ENCODE data around the gene TPRA1.

Gene TPRA1

DNA sequence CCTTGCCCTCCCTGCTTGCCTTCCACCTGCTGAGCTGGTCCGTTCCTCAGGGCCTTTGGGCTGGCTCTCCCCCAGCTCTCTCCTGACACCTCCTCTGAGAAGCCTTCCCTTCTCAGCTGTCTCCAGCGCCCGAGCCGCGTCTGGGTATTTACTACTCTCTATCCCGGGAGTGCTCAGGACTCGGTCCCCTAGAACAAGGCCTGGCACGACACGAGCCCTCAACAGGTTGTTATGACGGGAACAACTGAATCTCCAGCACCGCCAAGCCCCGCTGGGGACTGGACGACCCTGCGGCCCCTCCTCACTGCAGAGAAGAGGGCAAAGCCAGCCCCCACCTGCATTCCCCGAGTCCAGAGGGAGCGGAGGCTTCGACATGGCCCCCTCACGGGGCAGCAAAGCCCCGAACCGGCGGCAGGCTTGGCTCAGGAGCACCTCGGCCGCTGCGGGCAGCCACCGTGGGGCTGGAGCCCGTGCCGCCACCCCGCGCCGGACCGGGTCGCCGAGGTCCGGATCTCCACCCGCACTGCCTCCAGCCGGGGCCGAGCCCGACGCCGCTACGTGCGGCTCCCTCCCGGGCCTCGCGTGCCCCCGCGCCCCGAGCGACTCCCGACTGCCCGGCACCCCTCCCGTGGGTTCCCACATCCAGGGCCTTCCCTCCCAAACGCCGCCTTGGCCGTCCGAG, 792 bp downstream of the TPRA1 start:
- DNase-seq = peak in 2 of 14 donors; percentile 53 to 56

DNA sequence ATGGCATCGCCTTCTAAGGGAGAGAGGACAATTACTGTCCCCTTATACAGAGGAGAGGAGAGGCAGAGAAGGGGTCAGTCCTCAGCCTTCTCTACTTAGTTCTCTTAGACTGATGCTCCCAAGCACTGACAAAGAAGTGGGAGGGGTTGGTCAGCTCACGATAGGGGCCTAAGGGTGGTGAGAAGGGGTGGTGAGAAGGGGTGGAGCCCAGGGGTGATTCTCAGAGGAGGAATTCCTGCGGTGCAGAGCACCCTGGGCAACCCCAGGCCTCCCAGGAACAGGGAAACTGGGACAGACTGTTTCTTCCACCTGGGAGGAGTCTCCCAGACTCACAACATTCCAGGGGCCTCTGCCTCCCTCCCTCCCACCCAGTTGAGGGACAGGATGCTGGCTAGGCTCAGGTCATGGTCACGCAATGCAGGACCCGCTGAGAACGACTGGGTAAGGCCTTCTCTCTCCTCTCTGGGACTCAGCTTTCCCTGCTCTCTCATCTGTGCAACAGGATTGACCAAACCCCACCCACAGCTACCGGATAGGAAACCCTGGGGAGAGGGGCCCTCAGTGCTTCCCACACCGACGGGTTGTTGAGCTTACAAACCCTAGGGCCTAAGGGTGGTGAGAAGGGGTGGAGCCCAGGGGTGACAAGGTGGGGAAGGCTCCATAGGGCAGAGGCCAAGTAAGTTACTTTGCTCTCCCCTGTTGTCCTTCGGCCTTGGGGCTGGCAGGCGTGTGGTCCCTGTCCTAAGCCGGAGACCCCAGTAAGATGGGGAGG, 1.5 kb downstream of the TPRA1 start:
- DNase-seq = no peak

DNA sequence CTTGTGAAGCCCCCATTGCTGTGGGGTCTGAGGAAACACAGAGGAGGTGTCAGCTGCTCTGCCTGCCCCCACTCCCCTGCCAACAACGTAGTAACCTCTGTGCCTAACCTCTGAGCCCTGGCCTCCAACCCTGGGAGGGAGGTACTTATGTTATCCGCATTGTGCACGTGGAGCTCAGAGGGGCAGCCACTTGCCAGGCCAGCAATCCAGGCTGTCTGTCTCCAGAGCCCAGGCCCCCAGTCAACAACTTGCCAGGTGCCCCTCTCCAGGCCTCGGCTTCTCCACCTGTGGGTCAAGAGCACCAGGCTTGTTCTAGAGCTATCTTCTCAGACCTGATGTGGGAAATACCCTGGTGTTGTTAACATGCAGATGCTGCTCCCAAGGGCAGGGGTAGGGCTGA, 2.7 kb downstream of the TPRA1 start:
- DNase-seq = no peak

DNA sequence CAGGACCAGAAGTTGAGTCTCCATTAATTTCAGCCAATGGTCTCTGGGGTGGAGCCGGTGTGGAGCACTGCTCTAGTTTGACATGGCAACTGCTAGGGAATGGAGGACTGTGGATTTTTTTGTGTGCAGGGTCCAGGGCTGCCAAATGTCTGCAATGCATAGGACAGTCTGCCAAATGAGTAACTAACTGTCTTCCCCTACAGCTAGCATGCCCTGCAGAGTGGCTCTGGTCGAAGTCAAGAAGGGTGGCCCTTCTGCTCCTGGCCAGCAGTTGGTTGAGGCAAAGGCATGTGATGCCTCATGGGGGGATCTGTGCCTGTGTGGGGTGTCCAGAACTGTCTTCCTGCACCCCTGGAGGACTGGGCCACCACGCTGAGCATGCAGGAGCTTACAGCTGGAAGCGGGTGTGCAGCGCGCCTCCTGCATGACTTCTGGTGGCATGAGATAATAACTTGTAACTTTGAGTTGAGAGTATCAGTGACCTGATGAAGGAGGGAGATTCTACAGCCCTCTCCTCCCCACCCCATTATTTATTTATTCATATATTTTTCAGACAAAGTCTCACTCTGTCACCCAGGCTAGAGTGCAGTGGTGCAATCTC, 4.6 kb downstream of the TPRA1 start:
- no peak for DNase-seq

DNA sequence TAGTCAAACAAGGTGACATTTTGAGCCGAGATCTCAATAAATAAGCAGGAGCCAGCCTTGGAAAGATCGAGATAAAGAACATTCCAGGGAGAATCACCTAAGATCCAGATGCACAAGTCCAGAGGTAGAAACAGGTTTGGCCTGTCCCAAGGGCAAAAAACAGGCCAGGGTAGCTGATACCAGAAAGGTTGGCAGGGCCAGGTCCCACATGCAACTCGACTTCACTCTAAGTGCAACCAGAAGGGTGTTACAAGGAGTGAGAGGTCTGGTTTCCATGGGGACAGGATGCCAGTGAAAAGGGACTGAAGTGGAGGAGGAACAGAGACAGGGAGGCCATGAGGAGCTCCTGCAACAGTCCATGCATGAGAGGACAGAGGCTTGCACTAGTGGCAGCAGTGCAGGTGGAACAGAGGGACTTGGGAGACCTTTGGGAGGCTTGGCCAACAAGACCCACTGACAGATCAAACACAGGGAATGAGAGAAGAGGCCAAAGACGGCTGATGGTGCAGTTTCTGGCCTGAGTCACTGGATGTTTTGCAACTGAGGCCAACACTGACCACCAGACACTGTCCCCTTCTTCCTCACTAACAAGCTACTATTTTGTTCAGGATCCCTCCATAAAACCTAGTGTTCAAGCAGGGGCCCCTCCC, 5.2 kb downstream of the TPRA1 start:
- no peak for DNase-seq

DNA sequence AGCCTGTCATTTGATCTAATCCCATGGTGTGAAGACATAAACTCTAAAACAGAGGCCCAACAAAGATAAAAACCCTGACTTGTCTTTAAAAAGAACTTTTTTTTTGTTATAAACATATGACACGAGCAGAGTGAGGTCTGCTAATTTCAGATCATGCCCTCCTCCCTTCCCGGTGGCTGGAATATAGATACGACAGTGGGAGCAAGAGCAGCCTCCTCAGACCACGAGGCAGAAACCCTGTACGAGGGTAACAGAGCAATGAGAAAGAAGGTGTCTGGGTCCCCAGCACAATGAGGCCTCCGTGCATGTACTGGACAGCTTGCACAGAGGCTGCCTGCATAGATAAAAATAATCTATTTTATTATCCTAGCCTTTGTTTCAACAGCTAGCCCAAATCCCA, 5.8 kb downstream of the TPRA1 start:
- DNase-seq = no peak

DNA sequence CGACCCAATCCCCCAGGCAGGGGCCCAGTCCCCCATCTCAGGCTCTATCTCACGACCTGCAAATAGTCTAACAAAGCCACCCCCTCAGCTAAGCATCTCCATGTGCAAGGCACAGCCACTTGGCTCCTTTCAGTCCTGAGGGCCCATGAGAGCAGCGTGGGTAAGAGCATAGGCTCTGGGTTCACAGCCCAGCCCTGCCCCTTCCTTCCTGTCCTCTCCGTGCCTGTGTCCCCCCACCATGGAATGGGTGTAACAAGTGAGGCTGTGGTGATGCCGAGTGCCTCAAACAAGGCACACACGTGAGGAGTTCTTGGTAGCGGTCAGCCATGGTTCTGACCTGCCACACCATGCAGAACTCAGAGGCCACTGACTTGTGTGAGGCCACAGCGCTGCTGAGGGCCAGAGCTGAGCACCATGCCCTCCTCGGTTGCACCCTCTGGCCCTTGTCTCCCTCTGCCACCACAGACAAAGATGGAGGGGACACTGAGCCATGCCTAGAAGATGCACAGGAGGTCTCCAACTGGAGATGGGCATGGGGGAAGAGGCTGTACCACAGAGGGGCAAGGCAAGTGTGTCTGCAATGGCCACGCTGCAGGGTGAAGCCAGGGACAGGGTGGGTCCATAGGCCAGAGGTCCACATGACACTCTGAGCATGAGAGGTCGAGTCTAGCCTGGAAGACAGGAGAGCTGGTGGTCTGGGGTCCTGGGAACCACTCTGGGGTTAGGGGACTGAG, 10.0 kb downstream of the TPRA1 start:
- DNase-seq = no peak

DNA sequence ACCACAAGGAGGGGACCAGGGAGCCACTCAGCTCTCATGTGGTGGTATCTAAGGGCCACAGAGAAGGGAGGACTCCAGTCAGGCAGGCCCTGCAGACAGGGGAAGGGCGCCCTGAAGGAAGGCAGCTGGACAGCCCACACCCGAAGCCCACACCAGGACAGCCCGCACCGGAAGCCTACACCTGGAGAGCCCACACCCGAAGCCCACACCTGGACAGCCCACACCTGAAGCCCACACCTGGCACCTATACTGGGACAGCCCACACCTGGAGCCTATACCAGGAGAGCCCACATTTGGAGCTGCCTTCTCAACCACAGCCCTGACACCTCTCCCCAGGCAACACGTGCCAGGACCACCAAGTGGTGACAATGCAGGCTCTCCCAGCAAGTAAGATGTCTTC, 11.7 kb downstream of the TPRA1 start:
- no peak for DNase-seq

DNA sequence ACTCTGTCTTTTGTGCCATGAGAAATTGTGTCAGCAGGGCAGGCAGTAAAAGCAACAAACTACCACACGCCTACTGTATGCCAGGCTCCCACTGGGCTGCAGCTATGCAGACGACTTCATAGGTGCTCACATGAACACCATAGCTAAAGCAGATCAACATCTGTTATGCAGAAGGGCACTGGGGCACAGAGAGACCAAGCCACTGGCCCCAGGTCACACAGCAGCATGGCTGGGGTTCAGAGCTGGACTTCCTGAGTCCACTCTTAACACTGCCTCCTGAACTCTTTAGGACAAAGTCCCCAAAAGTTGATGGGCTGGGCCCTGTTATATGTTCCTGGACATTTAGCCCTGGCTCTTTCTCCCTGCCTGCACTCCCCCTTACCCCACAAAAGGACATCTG, 12.4 kb downstream of the TPRA1 start:
- DNase-seq = no peak

DNA sequence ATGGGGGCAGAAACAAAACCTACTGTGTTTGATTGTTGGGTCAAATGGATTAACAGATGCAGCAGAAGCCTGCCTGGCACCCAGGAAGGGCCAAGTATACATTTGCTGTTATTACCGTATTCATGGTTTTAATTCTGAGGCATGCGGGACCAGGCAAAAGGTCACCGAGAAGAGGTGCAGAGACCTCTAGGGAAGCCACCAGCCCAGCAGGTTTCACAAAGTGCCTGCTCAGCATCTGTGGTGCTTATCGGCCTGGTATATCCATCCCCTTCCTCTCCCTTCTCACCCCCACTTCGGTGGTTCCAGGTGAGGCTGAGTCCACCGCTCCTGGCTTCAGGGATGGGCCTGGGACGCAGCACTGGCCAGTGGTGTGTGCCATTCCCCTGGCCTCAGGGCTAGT, 13.1 kb downstream of the TPRA1 start:
- DNase-seq = no peak

DNA sequence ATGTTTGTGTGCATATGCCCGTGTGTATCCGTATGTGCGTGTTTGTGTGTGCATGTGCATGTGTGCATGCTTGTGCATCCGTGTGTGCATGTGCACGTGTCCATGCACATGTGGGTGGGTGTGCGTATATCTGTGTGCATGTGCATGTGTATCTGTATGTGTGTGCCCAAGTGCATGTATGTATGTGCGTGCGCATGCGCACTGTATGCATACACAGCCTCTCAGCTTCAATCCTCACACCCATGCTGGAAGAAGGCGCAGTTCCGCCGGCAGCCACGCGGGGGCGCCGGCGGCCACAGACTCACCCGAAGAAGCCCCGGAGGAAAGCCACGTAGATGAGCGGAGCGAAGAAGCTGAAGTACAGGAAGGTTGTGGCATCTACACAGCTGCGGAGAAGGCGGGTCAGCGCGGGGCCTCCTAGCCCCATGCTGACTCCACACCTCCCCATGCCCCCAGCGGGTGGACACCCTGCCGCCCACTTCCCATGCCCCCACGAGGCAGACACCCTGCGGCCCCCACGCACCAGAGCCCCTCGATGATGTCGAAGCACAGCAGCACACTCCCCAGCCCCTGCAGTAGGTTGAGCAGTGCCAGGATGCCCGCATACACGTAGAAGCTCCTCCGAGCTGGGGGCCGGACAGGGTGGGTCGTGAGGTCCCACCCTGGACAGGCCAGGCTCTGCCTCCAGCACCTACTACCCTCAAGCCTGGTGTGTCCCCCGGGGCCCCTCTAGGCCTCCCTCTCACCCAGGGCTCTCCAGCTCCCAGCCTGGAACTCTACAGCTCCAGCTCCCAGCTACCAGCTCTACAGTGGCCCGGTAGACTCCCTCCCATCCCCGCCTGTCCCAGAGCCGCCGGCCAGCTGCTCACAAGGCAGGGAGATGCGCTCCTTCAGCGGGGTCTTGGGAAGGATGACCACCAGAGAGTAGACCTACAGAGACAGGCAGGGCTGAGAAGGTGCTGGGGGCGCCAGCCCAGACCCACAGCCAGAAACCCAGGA, 15.4 kb downstream of the TPRA1 start:
- peak in 13 of 14 donors; percentile 27 to 85 (median 57) for DNase-seq

DNA sequence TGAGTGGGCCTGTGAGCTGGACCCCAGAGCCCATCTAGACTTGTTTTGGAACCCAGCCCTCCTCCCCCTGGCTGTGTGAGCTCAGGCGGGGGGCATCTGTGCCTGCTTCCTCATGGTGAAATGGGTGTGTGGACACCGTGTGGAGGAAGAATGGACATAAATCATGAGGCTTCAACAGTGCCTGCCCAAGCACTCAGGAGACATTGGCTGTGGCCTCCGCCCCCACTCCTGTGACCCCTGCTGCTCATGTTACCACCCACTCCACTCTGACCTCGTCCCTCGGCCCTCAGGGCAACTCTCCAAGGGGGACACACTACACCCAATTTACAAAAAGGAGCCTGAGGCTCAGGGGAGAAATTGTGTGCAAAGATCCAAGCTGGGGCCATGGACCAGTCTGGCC, 16.6 kb downstream of the TPRA1 start:
- no peak for DNase-seq

DNA sequence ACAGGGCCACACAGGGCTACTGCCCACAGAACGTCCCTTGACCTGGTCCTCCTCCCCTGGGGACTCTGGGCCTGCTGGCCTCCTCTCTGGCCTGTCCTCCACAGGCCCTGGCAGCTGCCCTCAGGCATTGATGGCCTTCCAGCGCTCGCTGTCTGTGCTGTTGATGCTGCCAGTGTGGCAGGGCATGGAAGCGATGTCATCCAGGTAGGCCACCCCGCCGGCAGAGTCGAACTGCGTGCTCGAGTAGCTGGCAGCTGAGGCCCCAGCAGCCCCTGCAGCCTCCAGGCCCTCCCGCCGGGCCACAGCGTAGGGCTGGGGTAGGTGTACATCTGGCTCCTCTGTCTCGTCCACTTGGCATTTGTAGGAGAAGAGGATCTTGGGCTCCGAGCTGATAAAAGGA, 17.1 kb downstream of the TPRA1 start:
- no peak for DNase-seq

DNA sequence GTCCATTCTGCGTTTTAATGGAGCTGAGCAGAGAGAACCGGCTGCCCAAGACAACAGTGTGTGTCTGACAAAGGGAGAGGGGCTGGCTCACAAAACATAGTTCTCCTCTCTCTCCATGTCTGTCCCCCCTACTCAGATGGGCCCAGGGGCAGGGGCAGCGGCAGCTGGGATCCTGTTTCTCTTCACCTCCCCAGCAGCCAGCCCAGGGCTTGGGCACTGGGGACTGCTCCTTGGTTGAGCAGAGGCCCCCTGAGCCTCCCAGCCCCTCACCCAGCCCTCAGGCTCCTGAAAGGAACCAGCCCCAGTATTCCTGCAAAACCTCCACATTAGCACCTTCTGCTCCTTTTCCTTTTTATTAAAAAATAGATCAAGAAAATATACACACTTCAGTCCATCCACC, 17.8 kb downstream of the TPRA1 start:
- no peak for DNase-seq

DNA sequence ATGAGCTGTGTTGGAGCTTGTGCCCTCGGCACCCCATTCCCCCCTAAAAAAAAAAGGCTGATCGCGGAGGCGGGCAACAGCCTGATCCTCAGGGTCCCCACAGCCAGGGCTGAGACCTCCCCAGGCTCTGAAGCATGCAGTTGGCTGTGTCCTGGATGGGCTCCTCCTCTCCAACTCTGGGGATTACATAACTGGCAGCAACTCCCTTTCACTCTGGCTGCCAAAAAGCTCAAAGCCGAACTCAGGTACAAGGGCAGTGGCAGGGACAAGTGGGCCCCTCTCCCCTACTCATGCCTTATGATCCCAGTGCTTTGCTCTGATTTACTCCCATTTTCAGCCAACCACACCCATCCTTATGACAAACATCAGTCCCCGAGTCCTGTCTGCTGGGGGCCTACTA, 18.3 kb downstream of the TPRA1 start:
- DNase-seq = peak in 1 of 14 donors; percentile 17

DNA sequence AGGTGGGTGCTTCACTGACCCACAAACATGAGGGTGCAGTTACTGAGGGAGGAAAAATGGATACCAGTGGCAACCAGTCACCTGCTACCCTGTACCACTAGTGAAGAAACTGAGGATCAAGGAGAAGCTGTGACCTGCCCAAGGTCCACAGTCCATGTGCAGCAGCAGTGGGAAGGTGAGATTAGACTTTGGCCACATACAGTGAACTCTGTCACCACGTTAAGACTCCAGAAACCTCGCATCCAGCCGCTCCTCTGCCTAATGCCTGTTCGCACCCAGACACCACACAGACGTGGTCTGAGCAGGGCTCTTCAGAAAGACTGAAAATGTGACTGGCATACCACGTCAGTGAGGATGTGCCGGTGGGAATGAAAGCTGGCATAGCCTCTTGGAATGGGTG, 20.0 kb downstream of the TPRA1 start:
- DNase-seq = no peak

DNA sequence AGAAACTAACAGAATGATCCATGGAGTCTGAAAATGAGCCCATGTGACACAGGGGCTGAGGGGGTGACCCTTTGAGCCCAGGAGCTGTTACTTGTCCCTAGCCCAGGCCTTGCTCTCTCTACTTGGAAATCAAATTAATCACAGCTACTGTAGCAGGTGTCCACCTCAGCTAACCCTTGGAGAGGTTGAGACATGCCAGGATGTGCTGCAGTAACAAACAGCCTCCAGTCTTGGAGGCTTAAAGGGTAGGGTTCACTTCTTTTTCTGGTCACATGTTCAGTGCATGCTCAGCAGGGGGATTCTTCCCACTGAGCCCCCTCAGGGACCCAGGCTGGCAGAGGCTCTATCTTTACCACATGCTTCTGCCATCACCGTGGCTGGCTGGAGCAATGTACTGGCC, 21.4 kb downstream of the TPRA1 start:
- no peak for DNase-seq

DNA sequence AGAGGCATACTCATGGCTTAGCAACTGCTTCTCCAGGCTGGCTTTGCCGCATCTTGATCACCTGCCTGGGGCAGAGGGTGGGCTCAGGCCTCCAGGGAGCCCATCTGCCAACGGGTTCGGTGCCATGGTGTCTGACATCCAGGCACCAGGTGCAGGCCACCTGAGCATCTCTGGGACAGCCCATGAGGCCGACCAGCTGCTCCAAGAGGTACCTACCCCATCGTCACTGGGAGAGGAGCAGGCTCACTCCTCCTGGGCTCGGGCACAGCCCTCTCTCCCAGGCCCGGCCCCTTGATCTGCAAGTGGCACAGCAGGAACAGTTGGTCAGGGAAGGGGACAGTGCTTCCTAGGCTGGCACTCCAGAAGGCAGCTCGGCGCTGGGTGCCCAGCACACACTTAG, 21.9 kb downstream of the TPRA1 start:
- peak in 1 of 14 donors; percentile 19 for DNase-seq

DNA sequence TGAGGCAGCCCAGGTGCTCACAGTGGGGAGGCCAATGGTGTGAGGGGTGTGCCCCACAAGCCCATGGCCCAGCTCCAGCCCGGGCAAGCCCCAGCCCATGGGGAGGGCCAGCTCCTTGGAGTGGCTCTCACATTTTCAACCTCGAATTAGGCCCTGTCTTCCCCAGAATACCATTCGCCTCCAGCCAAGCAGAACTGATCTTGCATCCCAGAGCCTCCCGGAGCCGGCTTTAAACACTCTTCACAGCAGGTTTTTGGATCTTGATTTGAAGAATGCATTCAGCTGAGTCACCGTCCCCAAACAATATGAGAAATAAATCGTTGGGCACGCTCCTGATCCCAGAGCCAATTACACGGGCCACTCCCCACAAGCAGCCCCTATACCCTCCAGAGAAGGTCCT, 23.7 kb downstream of the TPRA1 start:
- DNase-seq = no peak

DNA sequence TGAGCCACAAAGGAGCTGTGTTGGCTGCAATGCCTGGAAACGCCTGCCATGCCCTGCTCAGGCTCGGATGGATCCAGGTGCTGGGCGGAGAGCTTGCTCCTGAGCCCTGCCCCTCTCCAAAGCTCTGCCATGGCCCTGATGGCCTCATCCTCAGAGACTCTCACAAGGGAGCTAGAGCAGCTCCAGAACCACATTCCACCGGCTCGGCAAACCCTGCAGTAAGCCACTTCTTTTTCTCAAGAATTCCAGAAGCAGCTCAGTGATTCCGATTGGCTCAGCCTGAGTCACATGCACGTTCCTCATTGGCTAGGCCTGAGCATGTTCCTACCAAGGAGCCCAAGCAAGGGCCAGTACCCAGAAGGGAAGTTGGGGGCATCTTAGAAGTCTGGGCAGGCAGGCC, 24.8 kb downstream of the TPRA1 start:
- no peak for DNase-seq

DNA sequence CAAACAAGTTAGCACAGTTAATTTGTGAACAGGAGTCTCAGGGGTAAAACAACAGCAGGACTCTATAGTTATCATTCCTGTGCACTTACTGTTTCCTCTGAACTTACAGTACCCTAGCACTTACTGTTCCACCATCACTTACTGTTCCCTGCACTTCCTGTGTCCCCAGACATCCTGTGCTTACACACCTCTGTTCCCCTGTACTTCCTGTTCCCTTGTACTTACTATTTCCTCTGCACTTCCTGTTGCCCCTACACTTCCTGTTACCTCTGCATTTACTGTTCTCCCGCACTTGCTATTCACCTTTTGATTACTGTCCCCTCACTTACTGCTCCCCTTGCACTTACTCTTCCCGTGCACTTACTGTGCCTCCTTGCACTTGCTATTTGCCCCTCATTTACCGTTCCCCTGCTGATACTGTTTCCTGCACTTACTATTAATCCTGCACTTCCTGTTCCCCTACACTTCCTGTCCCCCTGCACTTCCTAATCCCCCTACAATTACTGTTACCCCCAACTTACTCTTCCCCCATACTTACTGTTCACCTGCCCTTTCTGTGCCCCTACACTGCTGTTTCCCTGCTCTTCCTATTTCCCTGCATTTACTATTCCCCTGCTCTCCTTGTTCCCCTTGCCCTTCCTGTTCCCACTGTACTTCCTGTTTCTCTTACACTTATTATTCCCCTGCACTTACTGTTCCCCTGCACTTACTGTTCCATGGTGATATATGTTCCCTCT, 30.3 kb downstream of the TPRA1 start:
- DNase-seq = no peak
